Measurements from ENCODE around the gene CERT1.

Gene CERT1

DNA sequence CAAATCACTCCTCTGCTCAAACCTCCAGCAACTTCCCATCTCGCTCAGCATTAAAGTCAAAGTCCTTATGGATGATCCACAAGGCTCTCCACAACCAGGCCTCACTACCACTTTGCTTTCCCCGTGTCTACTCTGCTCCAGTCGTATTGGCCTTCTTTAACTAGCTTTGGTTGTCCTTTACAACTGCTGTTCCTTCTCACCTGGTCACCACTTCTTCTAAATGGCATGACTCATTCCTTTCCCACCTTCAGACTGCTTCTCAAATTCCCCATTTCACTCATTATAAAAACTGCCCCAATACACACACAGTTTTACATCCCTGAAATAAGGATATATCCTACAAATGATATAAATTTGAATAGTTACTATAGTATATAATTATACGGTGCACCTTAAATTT lies 30.4 kb downstream of the CERT1 start:
- TF ChIP-seq, protein P1, sequence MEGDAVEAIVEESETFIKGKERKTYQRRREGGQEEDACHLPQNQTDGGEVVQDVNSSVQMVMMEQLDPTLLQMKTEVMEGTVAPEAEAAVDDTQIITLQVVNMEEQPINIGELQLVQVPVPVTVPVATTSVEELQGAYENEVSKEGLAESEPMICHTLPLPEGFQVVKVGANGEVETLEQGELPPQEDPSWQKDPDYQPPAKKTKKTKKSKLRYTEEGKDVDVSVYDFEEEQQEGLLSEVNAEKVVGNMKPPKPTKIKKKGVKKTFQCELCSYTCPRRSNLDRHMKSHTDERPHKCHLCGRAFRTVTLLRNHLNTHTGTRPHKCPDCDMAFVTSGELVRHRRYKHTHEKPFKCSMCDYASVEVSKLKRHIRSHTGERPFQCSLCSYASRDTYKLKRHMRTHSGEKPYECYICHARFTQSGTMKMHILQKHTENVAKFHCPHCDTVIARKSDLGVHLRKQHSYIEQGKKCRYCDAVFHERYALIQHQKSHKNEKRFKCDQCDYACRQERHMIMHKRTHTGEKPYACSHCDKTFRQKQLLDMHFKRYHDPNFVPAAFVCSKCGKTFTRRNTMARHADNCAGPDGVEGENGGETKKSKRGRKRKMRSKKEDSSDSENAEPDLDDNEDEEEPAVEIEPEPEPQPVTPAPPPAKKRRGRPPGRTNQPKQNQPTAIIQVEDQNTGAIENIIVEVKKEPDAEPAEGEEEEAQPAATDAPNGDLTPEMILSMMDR (IDR thresholded peaks at IDR 0.05; ENCODE audit: unreplicated experiment in 3 of 3): no peak
- no peak overlapping the region for H3K27ac Mint-ChIP-seq
- H3K4me3 Mint-ChIP-seq: no peak overlapping the region
- H3K27me3 Mint-ChIP-seq (ENCODE audit: low read depth): no peaks in the 10 kb centered on the region
- no peaks in the 10 kb centered on the region for H3K4me1 Mint-ChIP-seq
- peaks cover 37% of the 10 kb centered on the region for H3K9me3 Mint-ChIP-seq
- peaks cover 48% of the 10 kb centered on the region for H3K36me3 Mint-ChIP-seq (ENCODE audit: low read depth)

DNA sequence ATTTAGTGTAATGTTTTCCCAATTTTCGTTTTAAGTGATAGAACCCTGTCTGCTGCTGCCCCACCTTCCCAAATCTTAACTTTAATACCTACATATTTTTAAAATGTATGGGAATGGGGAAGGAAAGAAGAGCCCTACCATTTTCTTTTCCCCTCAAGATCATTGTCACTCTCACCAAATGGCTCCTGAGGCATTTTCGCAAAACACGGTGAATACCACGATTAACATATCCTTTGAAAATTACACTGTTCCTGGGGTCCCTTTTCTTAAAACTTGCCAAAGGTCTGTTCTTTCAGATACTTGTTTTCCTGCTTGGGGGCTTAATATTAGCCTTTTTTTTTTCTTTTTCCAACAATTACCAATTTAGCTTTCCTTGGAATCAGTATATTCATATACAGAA lies 36.1 kb downstream of the CERT1 start:
- Mint-ChIP-seq H3K4me1 (no peaks in the 10 kb centered on the region), H3K27ac (no peak overlapping the region)

DNA sequence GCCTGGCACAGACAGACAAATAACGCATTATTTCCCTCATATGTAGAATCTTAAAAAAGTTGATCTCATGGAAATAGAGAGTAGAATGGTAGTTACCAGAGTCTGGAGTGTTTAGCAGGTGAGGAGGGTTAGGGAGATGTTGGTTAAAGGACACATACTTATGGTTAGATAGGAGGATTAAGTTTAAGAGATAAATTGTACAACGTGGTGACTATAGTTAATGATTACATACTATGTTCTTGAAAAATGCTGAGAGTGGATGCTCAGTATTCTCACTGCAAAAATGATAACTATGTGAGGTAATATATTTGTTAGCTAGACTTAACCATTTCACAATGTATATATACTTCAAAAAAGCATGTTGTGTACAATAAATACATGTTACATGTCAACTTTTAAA lies 38.0 kb downstream of the CERT1 start:
- TF ChIP-seq, protein P1 (IDR thresholded peaks at IDR 0.05; ENCODE audit: unreplicated experiment in 3 of 3): no peak
- peaks cover 32% of the 10 kb centered on the region for H3K9me3 Mint-ChIP-seq

More for the DNA sequence above, 36.1 kb downstream of the CERT1 start:
- no peak overlapping the region for H3K4me3 Mint-ChIP-seq
- peaks cover 16% of the 10 kb centered on the region for H3K9me3 Mint-ChIP-seq
- no peaks in the 10 kb centered on the region for H3K27me3 Mint-ChIP-seq (ENCODE audit: low read depth)
- TF ChIP-seq, protein P1 (IDR thresholded peaks at IDR 0.05; ENCODE audit: unreplicated experiment in 3 of 3): no peak
- H3K36me3 Mint-ChIP-seq (ENCODE audit: low read depth): peaks cover 38% of the 10 kb centered on the region

DNA sequence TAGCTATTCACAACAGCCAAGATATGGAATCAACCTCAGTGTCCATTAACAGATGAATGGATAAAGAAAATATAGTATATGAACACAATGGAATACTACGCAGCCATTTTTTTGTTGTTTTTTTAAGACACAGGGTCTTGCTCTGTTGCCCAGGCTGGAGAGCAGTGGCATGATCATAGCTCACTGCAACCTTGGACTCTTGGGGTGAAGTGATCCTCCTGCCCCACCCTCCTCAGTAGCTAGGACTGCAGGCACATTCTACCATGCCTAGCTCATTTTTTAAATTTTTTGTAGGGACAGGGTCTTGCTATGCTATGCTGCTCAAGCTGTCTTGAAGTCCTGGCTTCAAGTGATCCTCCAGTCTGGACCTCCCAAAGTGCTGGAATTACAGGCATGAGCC lies 38.5 kb downstream of the CERT1 start:
- TF ChIP-seq, protein P1 (IDR thresholded peaks at IDR 0.05; ENCODE audit: unreplicated experiment in 3 of 3): no peak
- Mint-ChIP-seq H3K4me3 (no peak overlapping the region), H3K9me3 (peaks cover 33% of the 10 kb centered on the region), H3K4me1 (no peaks in the 10 kb centered on the region), H3K36me3 (ENCODE audit: low read depth) (peaks cover 51% of the 10 kb centered on the region), H3K27ac (no peak overlapping the region), H3K27me3 (ENCODE audit: low read depth) (no peaks in the 10 kb centered on the region)

More for the DNA sequence above, 38.0 kb downstream of the CERT1 start:
- Mint-ChIP-seq H3K27me3 (ENCODE audit: low read depth) (no peaks in the 10 kb centered on the region), H3K4me1 (no peaks in the 10 kb centered on the region), H3K36me3 (ENCODE audit: low read depth) (peaks cover 48% of the 10 kb centered on the region), H3K4me3 (no peak overlapping the region), H3K27ac (no peak overlapping the region)

DNA sequence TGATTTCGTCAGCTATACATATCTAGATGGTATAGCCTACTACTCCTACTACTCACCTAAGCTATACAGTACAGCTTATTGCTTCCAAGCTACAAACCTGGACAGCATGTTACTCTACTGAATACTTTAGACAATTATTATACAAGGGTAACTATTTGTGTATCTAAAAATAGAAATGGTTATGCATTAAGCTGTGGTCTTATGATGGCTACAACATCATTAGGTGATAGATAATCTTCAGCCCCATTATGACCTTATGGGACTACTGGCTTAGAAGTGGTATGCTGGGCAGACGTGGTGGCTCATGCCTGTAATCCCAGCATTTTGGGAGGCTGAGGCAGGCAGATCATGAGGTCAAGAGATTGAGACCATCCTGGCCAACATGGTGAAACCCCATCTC lies 40.2 kb downstream of the CERT1 start:
- TF ChIP-seq, protein P1 (IDR thresholded peaks at IDR 0.05; ENCODE audit: unreplicated experiment in 3 of 3): no peak
- peaks cover 37% of the 10 kb centered on the region for H3K9me3 Mint-ChIP-seq
- H3K27ac Mint-ChIP-seq: no peak overlapping the region
- H3K36me3 Mint-ChIP-seq (ENCODE audit: low read depth): peaks cover 58% of the 10 kb centered on the region
- H3K4me3 Mint-ChIP-seq: no peak overlapping the region
- H3K27me3 Mint-ChIP-seq (ENCODE audit: low read depth): no peaks in the 10 kb centered on the region
- H3K4me1 Mint-ChIP-seq: no peaks in the 10 kb centered on the region

DNA sequence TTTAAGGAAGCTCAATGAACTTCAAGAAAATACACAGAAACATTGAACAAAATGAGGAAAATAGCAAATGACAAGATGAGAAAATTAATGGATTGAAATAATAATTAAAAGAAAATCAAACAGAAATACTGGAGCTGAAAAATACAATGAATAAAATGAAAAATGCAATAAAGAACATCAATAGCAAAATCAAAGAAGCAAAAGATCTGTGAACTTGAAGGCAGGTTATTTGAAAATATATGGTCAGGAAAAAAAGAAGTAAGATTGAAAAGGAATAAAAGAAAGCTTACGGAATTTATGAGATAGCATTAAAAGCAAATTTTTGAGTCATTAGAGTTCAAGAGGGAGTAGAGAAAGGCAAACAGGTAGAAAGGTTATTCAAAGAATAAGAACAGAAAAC lies 42.4 kb downstream of the CERT1 start:
- Mint-ChIP-seq H3K27me3 (ENCODE audit: low read depth) (no peaks in the 10 kb centered on the region), H3K36me3 (ENCODE audit: low read depth) (peaks cover 55% of the 10 kb centered on the region), H3K9me3 (peaks cover 37% of the 10 kb centered on the region), H3K27ac (no peak overlapping the region), H3K4me1 (peaks cover 2% of the 10 kb centered on the region), H3K4me3 (no peak overlapping the region)
- TF ChIP-seq, protein P1 (IDR thresholded peaks at IDR 0.05; ENCODE audit: unreplicated experiment in 3 of 3): no peak
